ENCODE data around the gene DNAJC5.
"Not testable (repeated sequence)": the region's sequence is repeated elsewhere in the genome, so short reads cannot be mapped to it uniquely, and the experiment has no call there.

The DNAJC5 gene

DNA sequence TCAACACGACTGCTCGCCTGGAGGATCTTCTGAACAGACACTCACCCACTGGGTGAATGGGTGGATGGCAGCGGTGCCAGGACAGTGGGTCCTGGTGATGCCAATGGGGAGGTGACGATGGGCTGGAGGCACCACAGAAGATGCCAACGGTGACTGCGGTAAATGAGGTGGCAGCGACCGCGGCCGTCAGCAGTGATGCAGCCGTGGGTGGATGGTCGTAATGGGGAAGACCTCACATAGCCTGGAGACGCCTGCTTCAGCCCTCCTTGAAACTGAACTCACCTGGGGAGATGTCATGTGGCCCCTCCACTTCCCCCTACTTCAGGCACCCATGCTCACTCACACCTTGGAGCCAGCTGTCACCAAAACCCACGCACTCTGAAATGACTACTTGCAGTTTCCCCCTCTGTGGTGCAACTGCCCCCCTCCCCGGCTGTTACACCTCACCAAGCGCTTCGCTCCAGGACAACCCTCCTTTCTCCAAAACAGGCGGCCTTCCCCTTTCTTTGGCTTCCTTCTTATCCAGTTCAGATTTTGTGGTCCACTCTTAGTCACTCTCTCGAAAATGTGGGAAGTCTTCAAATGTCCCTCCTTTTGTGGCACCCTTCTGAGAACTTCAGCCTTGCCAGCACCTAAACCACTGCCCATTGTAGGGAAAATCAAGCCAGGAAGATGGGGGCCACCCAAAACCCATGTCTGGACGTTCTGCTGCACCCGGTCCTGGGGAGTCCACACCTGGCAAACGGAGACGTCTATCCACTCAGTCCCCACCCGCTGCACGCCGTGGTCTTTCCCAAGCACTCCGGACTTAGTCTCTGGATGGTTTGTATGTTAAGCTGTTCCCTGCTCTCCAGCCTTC is 44.0 kb upstream of the DNAJC5 start:
- Histone ChIP-seq H3K4me1 (ENCODE audit: control insufficient read depth in 1 of 2, insufficient read depth in 1 of 2, low read depth in 1 of 2, low read length in 1 of 2) (peaks cover 9 to 23% of the 10 kb centered on the region in 2 experiments), H3K9me3 (no peaks in the 10 kb centered on the region), H3K4me3 (ENCODE audit: low read depth in 1 of 2, low read length in 1 of 2) (no peak overlapping the region), H3K27me3 (peaks cover 66% of the 10 kb centered on the region), H3K27ac (no peak overlapping the region), H3K36me3 (no peaks in the 10 kb centered on the region)
- TF ChIP-seq, protein P1, sequence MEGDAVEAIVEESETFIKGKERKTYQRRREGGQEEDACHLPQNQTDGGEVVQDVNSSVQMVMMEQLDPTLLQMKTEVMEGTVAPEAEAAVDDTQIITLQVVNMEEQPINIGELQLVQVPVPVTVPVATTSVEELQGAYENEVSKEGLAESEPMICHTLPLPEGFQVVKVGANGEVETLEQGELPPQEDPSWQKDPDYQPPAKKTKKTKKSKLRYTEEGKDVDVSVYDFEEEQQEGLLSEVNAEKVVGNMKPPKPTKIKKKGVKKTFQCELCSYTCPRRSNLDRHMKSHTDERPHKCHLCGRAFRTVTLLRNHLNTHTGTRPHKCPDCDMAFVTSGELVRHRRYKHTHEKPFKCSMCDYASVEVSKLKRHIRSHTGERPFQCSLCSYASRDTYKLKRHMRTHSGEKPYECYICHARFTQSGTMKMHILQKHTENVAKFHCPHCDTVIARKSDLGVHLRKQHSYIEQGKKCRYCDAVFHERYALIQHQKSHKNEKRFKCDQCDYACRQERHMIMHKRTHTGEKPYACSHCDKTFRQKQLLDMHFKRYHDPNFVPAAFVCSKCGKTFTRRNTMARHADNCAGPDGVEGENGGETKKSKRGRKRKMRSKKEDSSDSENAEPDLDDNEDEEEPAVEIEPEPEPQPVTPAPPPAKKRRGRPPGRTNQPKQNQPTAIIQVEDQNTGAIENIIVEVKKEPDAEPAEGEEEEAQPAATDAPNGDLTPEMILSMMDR (IDR thresholded peaks at IDR 0.05): no peak

DNA sequence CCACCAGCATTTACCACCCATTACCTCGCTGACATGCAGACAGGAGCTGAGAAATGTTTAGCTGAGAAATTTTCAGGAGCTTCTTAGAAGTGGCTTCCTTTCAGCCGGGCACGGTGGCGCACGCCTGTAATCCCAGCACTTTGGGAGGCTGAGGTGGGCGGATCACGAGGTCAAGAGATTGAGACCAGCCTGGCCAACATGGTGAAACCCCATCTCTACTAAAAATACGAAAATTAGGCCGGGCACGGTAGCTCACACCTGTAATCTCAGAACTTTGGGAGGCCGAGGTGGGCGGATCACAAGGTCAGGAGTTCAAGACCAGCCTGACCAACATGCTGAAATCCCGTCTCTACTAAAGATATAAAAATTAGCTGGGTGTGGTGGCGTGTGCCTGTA is 43.4 kb upstream of the DNAJC5 start:
- not testable (repeated sequence) for H3K9me3 ChIP-seq; H3K27ac ChIP-seq; H3K4me3 ChIP-seq (ENCODE audit: low read depth in 1 of 2, low read length in 1 of 2); H3K36me3 ChIP-seq
- H3K27me3 ChIP-seq: peaks cover 66% of the 10 kb centered on the region
- peaks cover 9 to 23% of the 10 kb centered on the region in 2 experiments for H3K4me1 ChIP-seq (ENCODE audit: control insufficient read depth in 1 of 2, insufficient read depth in 1 of 2, low read depth in 1 of 2, low read length in 1 of 2)

DNA sequence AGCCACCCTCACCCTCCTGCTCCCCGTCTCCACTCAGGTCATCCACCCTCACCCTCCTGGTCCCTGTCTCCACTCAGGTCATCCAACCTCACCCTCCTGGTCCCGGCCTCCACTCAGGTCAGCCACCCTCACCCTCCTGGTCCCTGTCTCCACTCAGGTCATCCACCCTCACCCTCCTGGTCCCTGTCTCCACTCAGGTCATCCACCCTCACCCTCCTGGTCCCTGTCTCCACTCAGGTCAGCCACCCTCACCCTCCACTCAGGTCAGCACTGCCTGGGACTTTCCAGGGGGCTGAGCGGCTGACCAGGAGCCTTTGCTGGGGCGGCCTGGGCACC is 41.2 kb upstream of the DNAJC5 start:
- H3K27ac ChIP-seq; H3K4me3 ChIP-seq (ENCODE audit: low read depth in 1 of 2, low read length in 1 of 2); H3K36me3 ChIP-seq; H3K9me3 ChIP-seq: not testable (repeated sequence)
- peaks cover 5 to 22% of the 10 kb centered on the region in 2 experiments for H3K4me1 ChIP-seq (ENCODE audit: control insufficient read depth in 1 of 2, insufficient read depth in 1 of 2, low read depth in 1 of 2, low read length in 1 of 2)
- H3K27me3 ChIP-seq: peaks cover 66% of the 10 kb centered on the region

DNA sequence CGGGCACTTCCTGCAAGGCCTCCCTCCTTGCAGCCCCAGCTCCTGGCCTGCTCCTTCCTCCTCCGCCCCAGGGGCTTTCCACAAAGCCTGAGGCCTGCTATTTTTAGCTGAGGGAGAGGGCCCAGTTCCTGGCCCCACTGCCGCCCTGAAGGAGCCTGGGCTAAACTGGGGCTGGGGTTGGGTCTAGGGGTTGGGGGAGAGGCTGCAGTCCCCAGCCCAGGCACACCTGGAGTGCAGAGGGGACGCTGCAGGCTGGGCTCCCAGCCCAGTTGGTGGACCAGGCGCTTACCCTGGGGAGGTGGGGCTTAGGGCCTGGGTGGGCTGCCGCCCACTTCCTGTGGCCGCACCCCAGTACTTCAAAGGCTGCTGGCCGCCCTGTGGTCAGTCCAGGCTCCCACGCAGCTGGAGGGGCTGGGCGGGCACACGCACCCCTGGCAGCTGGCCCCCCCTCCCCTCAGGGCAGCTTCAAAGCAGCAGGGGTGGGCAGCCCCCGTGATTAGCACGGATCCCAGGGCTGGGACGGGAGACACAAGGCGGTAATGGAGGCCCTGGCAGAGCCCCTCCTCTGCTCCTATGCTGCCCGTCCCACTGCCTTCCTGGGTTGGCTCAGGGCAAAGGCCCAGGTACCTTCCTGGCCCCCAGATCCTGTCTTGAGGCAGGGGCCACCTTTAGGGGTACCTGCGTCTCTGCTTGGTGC is 40.7 kb upstream of the DNAJC5 start:
- Histone ChIP-seq H3K4me1 (ENCODE audit: control insufficient read depth in 1 of 2, insufficient read depth in 1 of 2, low read depth in 1 of 2, low read length in 1 of 2) (peaks cover 9 to 27% of the 10 kb centered on the region in 2 experiments), H3K4me3 (ENCODE audit: low read depth in 1 of 2, low read length in 1 of 2) (no peak overlapping the region), H3K9me3 (no peaks in the 10 kb centered on the region), H3K36me3 (no peaks in the 10 kb centered on the region), H3K27ac (no peak overlapping the region), H3K27me3 (peaks cover 70% of the 10 kb centered on the region)
- TF ChIP-seq, protein P1 (IDR thresholded peaks at IDR 0.05): no peak

DNA sequence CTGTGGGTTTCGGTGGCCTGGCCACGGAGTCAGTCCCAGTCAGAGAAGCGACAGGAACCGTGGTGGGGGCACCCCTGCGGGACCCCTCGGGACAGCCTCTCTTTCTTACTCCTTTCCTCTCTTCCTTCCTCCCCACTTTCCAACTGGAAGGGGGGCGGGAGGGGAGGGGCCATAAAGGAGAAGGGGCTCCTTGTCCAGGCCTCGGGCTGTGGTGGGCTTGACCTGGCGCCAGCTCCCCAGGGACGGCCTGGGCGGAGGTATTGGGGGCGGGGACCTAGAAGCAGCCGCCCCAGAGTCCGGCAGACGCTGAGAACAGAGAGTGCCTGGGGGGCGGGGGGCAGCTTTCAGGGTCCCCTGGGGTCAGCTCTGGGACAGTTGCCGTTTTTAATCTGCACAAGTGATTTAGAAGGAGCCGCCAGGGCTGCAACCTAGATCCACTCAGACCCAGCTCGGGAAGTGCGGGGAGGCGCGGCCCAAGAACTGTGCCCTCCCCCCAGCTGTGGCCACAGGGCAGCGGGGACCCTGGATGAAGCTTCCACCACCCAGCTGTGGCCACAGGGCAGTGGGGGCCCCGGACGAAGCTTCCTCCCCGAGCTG is 40.1 kb upstream of the DNAJC5 start:
- Histone ChIP-seq H3K4me1 (ENCODE audit: control insufficient read depth in 1 of 2, insufficient read depth in 1 of 2, low read depth in 1 of 2, low read length in 1 of 2) (peaks cover 11 to 32% of the 10 kb centered on the region in 2 experiments), H3K27me3 (peaks cover 71% of the 10 kb centered on the region)

DNA sequence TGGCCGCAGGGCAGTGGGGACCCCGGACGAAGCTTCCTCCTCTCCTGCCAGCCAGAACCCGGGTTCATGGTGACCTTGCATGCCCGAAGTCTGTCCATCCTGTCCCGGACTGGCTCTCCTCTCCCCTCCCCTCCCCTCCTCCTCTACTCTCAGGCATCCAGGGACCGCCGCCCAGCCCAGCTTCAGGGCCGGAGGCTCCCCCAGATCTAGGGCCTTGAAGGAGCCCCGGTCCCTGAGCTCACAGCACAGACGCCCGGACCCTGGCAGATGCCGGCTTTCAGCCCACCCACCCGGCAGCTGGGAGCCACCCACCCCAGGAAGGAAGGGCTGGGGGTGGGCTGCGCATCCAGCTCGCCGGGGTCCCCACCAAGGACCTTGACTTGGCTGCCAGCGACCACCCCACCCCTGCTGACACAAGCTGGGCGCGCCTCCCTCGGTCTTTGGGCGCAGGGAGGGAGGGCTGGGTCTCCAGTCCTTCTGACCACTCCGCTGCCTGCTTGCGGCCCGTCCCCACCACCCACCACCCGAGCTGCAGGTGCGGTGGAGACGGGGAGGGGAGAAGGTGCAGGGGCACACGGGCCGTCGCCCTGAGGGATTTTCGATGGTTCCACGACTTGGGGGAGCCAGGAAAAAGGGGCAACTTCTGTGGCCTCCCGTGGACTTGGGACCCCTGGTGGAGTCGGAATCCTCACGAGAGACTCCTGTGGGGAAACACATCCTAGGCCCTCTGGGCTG is 39.4 kb upstream of the DNAJC5 start:
- H3K27me3 ChIP-seq: peaks cover 69% of the 10 kb centered on the region
- H3K4me1 ChIP-seq (ENCODE audit: control insufficient read depth in 1 of 2, insufficient read depth in 1 of 2, low read depth in 1 of 2, low read length in 1 of 2): peaks cover 18 to 38% of the 10 kb centered on the region in 2 experiments
- H3K27ac ChIP-seq: no peak overlapping the region
- no peaks in the 10 kb centered on the region for H3K9me3 ChIP-seq
- TF ChIP-seq, protein P1 (IDR thresholded peaks at IDR 0.05): no peak
- H3K4me3 ChIP-seq (ENCODE audit: low read depth in 1 of 2, low read length in 1 of 2): no peak overlapping the region
- no peaks in the 10 kb centered on the region for H3K36me3 ChIP-seq

More for the DNA sequence above, 40.1 kb upstream of the DNAJC5 start:
- Histone ChIP-seq H3K9me3 (no peaks in the 10 kb centered on the region), H3K4me3 (ENCODE audit: low read depth in 1 of 2, low read length in 1 of 2) (no peak overlapping the region), H3K27ac (no peak overlapping the region), H3K36me3 (no peaks in the 10 kb centered on the region)
- TF ChIP-seq, protein P1 (IDR thresholded peaks at IDR 0.05): no peak
